HCT116 (cell line): ENCODE measurements around the gene WDR88. TPM values are rescaled to one million over a fixed set of nuclear protein-coding genes. Genes with fewer than 3 reads are reported as not detected.
"Not testable (repeated sequence)": the region's sequence is repeated elsewhere in the genome, so short reads cannot be mapped to it uniquely, and the experiment has no call there.

Experiments
- ATAC-seq: fragments of 200-7000 bp; cut with Tn5 transposase; 2 replicates; pipeline ENCODE4 v1.9.1; 2020; ENCODE audit warnings: mild to moderate bottlenecking, moderate library complexity
- BruUV-seq: library from RNA; stranded (reverse); fragments of 400-500 nt; replicated peaks from 2 replicates; lab custom pipeline; 2021; lab: Mats Ljungman, UMichigan
- CTCF ChIA-PET: fragments of 300-600 bp; sonication (Branson Sonifier 250); formaldehyde crosslinking; loops from one replicate; lab custom pipeline; 2021; ENCODE audit warnings: antibody characterized with exemption; lab: Charles Lee
- POLR2A ChIA-PET: fragments of 300-600, 350-600 bp; sonication (Branson Sonifier 250); formaldehyde crosslinking; loops from one replicate; lab custom pipeline; 2021; ENCODE audit warnings: antibody characterized with exemption; lab: Charles Lee
- RAD21 ChIA-PET, 2 experiments: fragments of 300-600 bp; sonication (Branson Sonifier 250); formaldehyde crosslinking; loops; one replicate each; lab custom pipeline; 2023; ENCODE audit warnings: low total read pairs in 2 of 2; ENCODE audit not compliant: uncharacterized antibody in 2 of 2, unreplicated experiment in 2 of 2, low non-redundant PET in 1 of 2; lab: Charles Lee
- DNase-seq: peaks from one replicate; pipeline ENCODE4 v3.0.0-alpha.2; 2010; ENCODE audit warnings: low read depth, low spot score
- H2AFZ ChIP-seq: fragments of 200-600 bp; shearing (Covaris generic), sonication (generic); 2 replicates; pipeline ENCODE4 v1.6.1; 2017; ENCODE audit warnings: low read depth, mixed run types, mixed read lengths, antibody characterized with exemption, low read length; ENCODE audit not compliant: poor library complexity, severe bottlenecking
- H3K27ac ChIP-seq: 2 replicates; pipeline ENCODE4 v1.5.1; 2012; ENCODE audit warnings: low read depth, low read length
- H3K27me3 ChIP-seq: fragments of 200-600 bp; sonication (generic); 2 replicates; pipeline ENCODE4 v1.6.1; 2016; ENCODE audit warnings: mixed run types, low read length, mixed read lengths; ENCODE audit not compliant: insufficient read depth
- H3K36me3 ChIP-seq, 2 experiments: fragments of 200-500 bp in 1 of 2; fragments of 200-600 bp in 1 of 2; sonication (Bioruptor generic) in 1 of 2; sonication (generic) in 1 of 2; 2 replicates each; pipeline versions ENCODE4 v1.5.1 to v1.6.1; 2014 to 2016; ENCODE audit warnings: low read length in 2 of 2, inconsistent platforms in 1 of 2, mixed read lengths in 1 of 2, mixed run types in 1 of 2; ENCODE audit not compliant: insufficient read depth in 2 of 2, control insufficient read depth in 1 of 2
- H3K4me1 ChIP-seq, 2 experiments: fragments of 200-600 bp in 1 of 2; sonication (generic) in 1 of 2; 2 replicates each; pipeline versions ENCODE4 v1.5.1 to v1.6.1; 2012 to 2017; ENCODE audit warnings: low read length in 2 of 2, inconsistent platforms in 1 of 2, mild to moderate bottlenecking in 1 of 2, mixed read lengths in 1 of 2, mixed run types in 1 of 2, moderate library complexity in 1 of 2; ENCODE audit not compliant: insufficient read depth in 2 of 2, control insufficient read depth in 1 of 2
- H3K4me2 ChIP-seq: fragments of 200-600 bp; sonication (generic); 2 replicates; pipeline ENCODE4 v1.6.1; 2017; ENCODE audit warnings: mixed run types, low read length, mixed read lengths
- H3K4me3 ChIP-seq, 2 experiments: fragments of 200-600 bp in 1 of 2; sonication (generic) in 1 of 2; replicated peaks in 1 of 2; 2 replicates each; pipeline ENCODE4 v1.5.1; 2011 to 2016; ENCODE audit warnings: low read length in 2 of 2, control low read depth in 1 of 2, low read depth in 1 of 2, mild to moderate bottlenecking in 1 of 2, mixed read lengths in 1 of 2, mixed run types in 1 of 2
- H3K79me2 ChIP-seq: fragments of 200-600 bp; sonication (generic); 2 replicates; pipeline ENCODE4 v1.6.1; 2017; ENCODE audit warnings: mild to moderate bottlenecking, mixed run types, low read length, moderate library complexity, mixed read lengths; ENCODE audit not compliant: insufficient read depth
- H3K9ac ChIP-seq: fragments of 200-600 bp; sonication (generic); 2 replicates; pipeline ENCODE4 v1.6.1; 2016; ENCODE audit warnings: low read length, mixed read lengths
- H3K9me2 ChIP-seq: fragments of 200-600 bp; sonication (generic), shearing (Covaris generic); 2 replicates; pipeline ENCODE4 v1.6.1; 2017; ENCODE audit warnings: mixed run types, mild to moderate bottlenecking, moderate library complexity; ENCODE audit not compliant: insufficient read depth
- H3K9me3 ChIP-seq, 2 experiments: fragments of 200-500 bp in 1 of 2; fragments of 200-600 bp in 1 of 2; sonication (Bioruptor generic) in 1 of 2; sonication (generic) in 1 of 2; 2 replicates each; pipeline ENCODE4 v1.6.1; 2014 to 2017; ENCODE audit warnings: low read length in 2 of 2, mixed read lengths in 2 of 2, inconsistent platforms in 1 of 2, low read depth in 1 of 2, mild to moderate bottlenecking in 1 of 2, mixed run types in 1 of 2, moderate library complexity in 1 of 2; ENCODE audit not compliant: control insufficient read depth in 1 of 2, insufficient read depth in 1 of 2
- H4K20me1 ChIP-seq: fragments of 200-600 bp; sonication (generic), shearing (Covaris generic); 2 replicates; pipeline ENCODE4 v1.6.1; 2017; ENCODE audit warnings: mixed run types, mild to moderate bottlenecking, moderate library complexity; ENCODE audit not compliant: insufficient read depth
- ATF3 ChIP-seq: IDR thresholded peaks from 2 replicates; pipeline ENCODE4 v1.6.1; 2012
- CEBPB ChIP-seq: IDR thresholded peaks from 2 replicates; pipeline ENCODE4 v1.6.1; 2012; ENCODE audit warnings: low read depth
- ELF1 ChIP-seq: IDR thresholded peaks from 2 replicates; pipeline ENCODE4 v1.6.1; 2012; ENCODE audit warnings: low read depth, borderline replicate concordance
- EZH2 ChIP-seq: fragments of 200-600 bp; sonication (generic); IDR thresholded peaks from 2 replicates; pipeline ENCODE4 v1.6.1; 2017; ENCODE audit warnings: antibody characterized with exemption, mixed run types
- JUND ChIP-seq: IDR thresholded peaks from 2 replicates; pipeline ENCODE4 v1.6.1; 2012
- POLR2AphosphoS5 ChIP-seq: IDR thresholded peaks from 2 replicates; pipeline ENCODE4 v1.6.1; 2011; ENCODE audit warnings: mild to moderate bottlenecking, low read depth, low read length, moderate library complexity
- REST ChIP-seq: IDR thresholded peaks from 2 replicates; pipeline ENCODE4 v1.6.1; 2012; ENCODE audit warnings: low read depth
- SP1 ChIP-seq: IDR thresholded peaks from 2 replicates; pipeline ENCODE4 v1.6.1; 2012; ENCODE audit warnings: low read depth
- SRF ChIP-seq: IDR thresholded peaks from 2 replicates; pipeline ENCODE4 v1.6.1; 2012; ENCODE audit warnings: low read depth
- YY1 ChIP-seq: IDR thresholded peaks from 2 replicates; pipeline ENCODE4 v1.6.1; 2011; ENCODE audit warnings: low read length, low read depth, moderate library complexity, mild to moderate bottlenecking; ENCODE audit not compliant: insufficient replicate concordance; ENCODE audit errors: extremely low read depth
- ZBTB33 ChIP-seq: IDR thresholded peaks from 2 replicates; pipeline ENCODE4 v1.6.1; 2011; ENCODE audit warnings: mild to moderate bottlenecking, low read length, moderate library complexity; ENCODE audit not compliant: insufficient replicate concordance; ENCODE audit errors: extremely low read depth
- ZFX ChIP-seq: fragments of 450-650 bp; IDR thresholded peaks from 2 replicates; pipeline ENCODE4 v1.6.1; 2017
- ZNF274 ChIP-seq: fragments of 200-500 bp; sonication (Bioruptor generic); IDR thresholded peaks from 2 replicates; pipeline ENCODE4 v1.6.1; 2014; ENCODE audit warnings: mild to moderate bottlenecking, low read depth, low read length, inconsistent platforms
- intact Hi-C: fragments of 100-400 bp; cut with micrococcal nuclease; formaldehyde crosslinking; loops from 2 replicates; pipeline ENCODE4 v1.10.0; 2022
- total RNA-seq: library from RNA; stranded (reverse); gene quantifications from one replicate; pipeline ENCODE4 v1.2.1, GENCODE V29; 2021; ENCODE audit not compliant: unreplicated experiment

Gene WDR88
- total RNA-seq, 1 experiment from 2014 or later: not detected

- Histone ChIP-seq H3K9me3 (no peaks in the 10 kb centered on the region), H3K27me3 (no peaks in the 10 kb centered on the region), H3K79me2 (no peaks in the 10 kb centered on the region), H3K27ac (no peak overlapping the region), H3K36me3 (no peaks in the 10 kb centered on the region), H3K4me1 (no peaks in the 10 kb centered on the region), H4K20me1 (no peaks in the 10 kb centered on the region), H3K4me3 (no peak overlapping the region), H3K9me2 (no peaks in the 10 kb centered on the region), H3K9ac (no peak overlapping the region), H2AFZ (no peak overlapping the region), H3K4me2 (no peak overlapping the region)
- ChIA-PET CTCF (interaction anchor here (2.1 kb wide), 1 partner anchor 32 kb away, joined by 5 read pairs; no protein-coding TSS in a partner anchor), POLR2A (no interaction called here), RAD21 (no interaction called here)
- ATAC-seq (no peak), DNase-seq (no peak)
- BruUV-seq: no TSS peak
- TF ChIP-seq EZH2 (no peak), REST (no peak), ZNF274 (no peak), ATF3 (no peak), CEBPB (no peak), SRF (no peak), JUND (no peak), ZBTB33 (no peak), SP1 (no peak), ZFX (no peak), ELF1 (no peak), YY1 (no peak), POLR2AphosphoS5 (no peak)
- intact Hi-C loops: no loop called here
These were observed 20.3 kb downstream of the WDR88 start for GRCh38 chr19:33152176-33152575.

- H3K79me2 ChIP-seq, H3K4me3 ChIP-seq, H4K20me1 ChIP-seq, BruUV-seq, H3K4me2 ChIP-seq, H3K9me3 ChIP-seq, H3K36me3 ChIP-seq, RAD21 ChIA-PET, H3K27me3 ChIP-seq, H3K9ac ChIP-seq, H2AFZ ChIP-seq, H3K27ac ChIP-seq, ATAC-seq, DNase-seq, intact Hi-C loops, H3K4me1 ChIP-seq, H3K9me2 ChIP-seq, POLR2A ChIA-PET: not testable (repeated sequence)
- CTCF ChIA-PET: interaction anchor here (2.1 kb wide), 1 partner anchor 32 kb away, joined by 5 read pairs; no protein-coding TSS in a partner anchor
These were observed 20.7 kb downstream of the WDR88 start for GRCh38 chr19:33152625-33153024.
